Calu3 (cell line): ENCODE measurements around the gene DARS2. TPM values are rescaled to one million over a fixed set of nuclear protein-coding genes. Genes with fewer than 3 reads are reported as not detected.

Experiments used
- BruUV-seq: library from RNA; stranded (reverse); fragments of 400-500 nt; replicated peaks from 2 replicates; lab custom pipeline; 2021; lab: Mats Ljungman, UMichigan
- CTCF ChIA-PET: fragments of 300-600 bp; sonication (Branson Sonifier 250); formaldehyde crosslinking; loops from one replicate; lab custom pipeline; 2022; ENCODE audit warnings: antibody characterized with exemption; lab: Charles Lee
- DNase-seq: peaks from one replicate; pipeline ENCODE4 v3.0.0; 2022
- H3K27ac Mint-ChIP-seq: one replicate; pipeline ENCODE4 v1.8.0; 2022; ENCODE audit warnings: mixed read lengths; ENCODE audit not compliant: unreplicated experiment
- H3K27me3 Mint-ChIP-seq: one replicate; pipeline ENCODE4 v1.8.0; 2022; ENCODE audit warnings: mixed read lengths; ENCODE audit not compliant: unreplicated experiment
- H3K36me3 Mint-ChIP-seq: one replicate; pipeline ENCODE4 v1.8.0; 2022; ENCODE audit warnings: mild to moderate bottlenecking, moderate library complexity, mixed read lengths; ENCODE audit not compliant: insufficient read depth, unreplicated experiment
- H3K4me1 Mint-ChIP-seq: one replicate; pipeline ENCODE4 v1.8.0; 2022; ENCODE audit warnings: mild to moderate bottlenecking, low read depth, mixed read lengths; ENCODE audit not compliant: unreplicated experiment
- H3K4me3 Mint-ChIP-seq: one replicate; pipeline ENCODE4 v1.8.0; 2022; ENCODE audit warnings: mild to moderate bottlenecking, low read depth, moderate library complexity, mixed read lengths; ENCODE audit not compliant: unreplicated experiment
- H3K9me3 Mint-ChIP-seq: one replicate; pipeline ENCODE4 v1.8.0; 2022; ENCODE audit warnings: low read depth, mixed read lengths; ENCODE audit not compliant: unreplicated experiment
- intact Hi-C: fragments of 100-400 bp; cut with micrococcal nuclease; formaldehyde crosslinking; loops from one replicate; pipeline ENCODE4 v1.10.0; 2022; ENCODE audit not compliant: unreplicated experiment
- total RNA-seq: library from RNA; stranded (reverse); gene quantifications from 2 replicates; pipeline ENCODE4 v1.2.3, GENCODE V29; 2022
- TF ChIP-seq, protein P1 (sequence below): fragments of 200-600 bp; IDR thresholded peaks from one replicate; pipeline ENCODE4 v1.8.0; 2022; ENCODE audit warnings: antibody characterized with exemption; ENCODE audit not compliant: unreplicated experiment

The DARS2 gene
- total RNA-seq, 1 experiment from 2014 or later: 56.3 TPM

DNA sequence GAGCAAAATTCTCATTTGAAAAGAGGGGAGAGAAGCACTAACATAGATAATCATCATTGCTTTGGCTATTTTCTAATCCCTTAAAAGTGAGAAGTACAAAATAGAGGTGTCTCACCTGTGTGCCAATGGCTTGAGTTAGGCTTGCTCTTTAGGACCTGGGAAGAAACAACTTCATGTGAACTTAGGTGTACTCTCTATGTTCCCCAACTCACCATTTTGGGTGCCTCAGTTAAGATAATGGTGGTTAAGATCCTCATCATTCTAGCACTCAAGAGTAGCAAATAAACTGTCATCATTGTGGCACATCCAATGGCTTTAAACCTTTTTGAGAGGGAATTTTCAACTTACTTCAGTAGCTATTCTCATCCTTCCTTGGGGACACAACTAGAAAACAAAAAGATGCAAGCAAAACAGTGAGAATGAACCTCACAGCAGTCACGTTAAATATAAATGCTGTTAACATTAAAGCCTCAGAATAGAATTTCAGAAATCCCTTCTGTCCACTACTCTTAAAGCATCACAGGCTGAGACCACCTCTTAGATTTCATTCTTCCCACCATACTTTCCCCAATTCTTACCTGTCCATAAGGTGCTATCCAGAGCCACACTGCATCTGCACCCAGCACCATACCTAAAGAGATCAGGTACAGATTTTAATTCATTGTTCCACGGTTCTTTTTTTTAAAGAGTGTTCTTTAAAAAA is 42.1 kb downstream of the DARS2 start:
- CTCF ChIA-PET: no interaction called here
- no TSS peak for BruUV-seq
- Mint-ChIP-seq H3K27me3 (peaks cover 13% of the 10 kb centered on the region), H3K4me3 (peak overlapping the region; percentile 81), H3K27ac (peak overlapping the region; percentile 100), H3K9me3 (no peaks in the 10 kb centered on the region), H3K4me1 (peaks cover 28% of the 10 kb centered on the region), H3K36me3 (peaks cover 76% of the 10 kb centered on the region)
- TF ChIP-seq, protein P1, sequence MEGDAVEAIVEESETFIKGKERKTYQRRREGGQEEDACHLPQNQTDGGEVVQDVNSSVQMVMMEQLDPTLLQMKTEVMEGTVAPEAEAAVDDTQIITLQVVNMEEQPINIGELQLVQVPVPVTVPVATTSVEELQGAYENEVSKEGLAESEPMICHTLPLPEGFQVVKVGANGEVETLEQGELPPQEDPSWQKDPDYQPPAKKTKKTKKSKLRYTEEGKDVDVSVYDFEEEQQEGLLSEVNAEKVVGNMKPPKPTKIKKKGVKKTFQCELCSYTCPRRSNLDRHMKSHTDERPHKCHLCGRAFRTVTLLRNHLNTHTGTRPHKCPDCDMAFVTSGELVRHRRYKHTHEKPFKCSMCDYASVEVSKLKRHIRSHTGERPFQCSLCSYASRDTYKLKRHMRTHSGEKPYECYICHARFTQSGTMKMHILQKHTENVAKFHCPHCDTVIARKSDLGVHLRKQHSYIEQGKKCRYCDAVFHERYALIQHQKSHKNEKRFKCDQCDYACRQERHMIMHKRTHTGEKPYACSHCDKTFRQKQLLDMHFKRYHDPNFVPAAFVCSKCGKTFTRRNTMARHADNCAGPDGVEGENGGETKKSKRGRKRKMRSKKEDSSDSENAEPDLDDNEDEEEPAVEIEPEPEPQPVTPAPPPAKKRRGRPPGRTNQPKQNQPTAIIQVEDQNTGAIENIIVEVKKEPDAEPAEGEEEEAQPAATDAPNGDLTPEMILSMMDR: no peak
- intact Hi-C loops: loop anchor here (5.0 kb wide), 2 partner anchors 156 to 206 kb away; partner anchors contain the start of gene RC3H1
- DNase-seq: no peak

- peak; percentile 41 for DNase-seq
- Mint-ChIP-seq H3K36me3 (peaks cover 69% of the 10 kb centered on the region), H3K4me1 (peaks cover 28% of the 10 kb centered on the region), H3K9me3 (no peaks in the 10 kb centered on the region), H3K27me3 (peaks cover 13% of the 10 kb centered on the region), H3K27ac (peak overlapping the region; percentile 100), H3K4me3 (peak overlapping the region; percentile 81)
- CTCF ChIA-PET: interaction anchor here (1.1 kb wide), 1 partner anchor 248 kb away, joined by 4 read pairs; no protein-coding TSS in a partner anchor
- intact Hi-C loops: loop anchor here (5.0 kb wide), 2 partner anchors 155 to 205 kb away; partner anchors contain the start of gene RC3H1
- TF ChIP-seq, protein P1: no peak
- TSS peak; percentile 44 for BruUV-seq
Observed at GRCh38 chr1:173867141-173867752, 42.8 kb downstream of the DARS2 start.

DNA sequence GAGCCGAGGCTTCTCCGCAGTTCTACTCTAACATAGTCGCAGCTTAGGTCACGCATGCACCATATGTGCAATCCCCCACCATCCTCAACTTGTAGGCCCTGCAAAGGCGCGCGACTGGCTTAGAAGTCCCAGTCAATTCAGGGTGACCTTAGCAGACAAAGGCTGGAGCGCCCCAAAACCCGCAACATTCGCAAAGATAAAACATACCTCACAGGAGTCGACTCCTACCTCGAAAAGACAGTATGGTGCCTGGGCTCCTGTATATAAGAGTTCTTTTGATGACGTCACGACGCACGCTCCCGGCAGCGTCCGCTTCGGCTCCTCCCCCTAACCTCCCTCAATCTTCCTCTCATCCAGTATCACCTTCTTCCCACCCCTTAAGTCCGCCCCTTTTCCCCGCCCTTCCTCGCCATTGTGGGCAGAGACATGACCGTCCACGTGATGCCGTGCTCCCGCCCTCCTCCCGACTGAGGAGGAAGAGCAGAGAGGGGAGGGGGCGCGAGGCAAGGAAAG is 43.3 kb downstream of the DARS2 start, which contains the start of gene GAS5:
Gene GAS5 (minus strand): TSS at position 237 of the 513 bp plus-strand sequence.
- peaks cover 13% of the 10 kb centered on the region for H3K27me3 Mint-ChIP-seq
- H3K4me1 Mint-ChIP-seq: peaks cover 28% of the 10 kb centered on the region
- peaks cover 63% of the 10 kb centered on the region for H3K36me3 Mint-ChIP-seq
- intact Hi-C loops: loop anchor here (5.0 kb wide), 2 partner anchors 154 to 204 kb away; partner anchors contain the start of gene RC3H1
- no TSS peak for BruUV-seq
- TF ChIP-seq, protein P1: no peak
- peak; percentile 100 for DNase-seq
- H3K9me3 Mint-ChIP-seq: no peaks in the 10 kb centered on the region
- H3K27ac Mint-ChIP-seq: peak within 1 kb of the TSS; percentile 100
- H3K4me3 Mint-ChIP-seq: peak within 1 kb of the TSS; percentile 81
- CTCF ChIA-PET: interaction anchor here (0.6 to 1.1 kb wide), 6 partner anchors 8 to 1027 kb away, joined by 3 to 8 read pairs (median 4); partner anchors contain the start of genes CENPL and DARS2

GRCh38 chr1:173868266-173869020 is 44.0 kb downstream of the DARS2 start, which contains the start of gene ZBTB37:
Gene ZBTB37 (plus strand): TSS chr1:173868380. CDS start chr1:173870226, 1,846 bp downstream.
- CTCF ChIA-PET: interaction anchor here (0.6 to 1.1 kb wide), 7 partner anchors 8 to 1026 kb away, joined by 3 to 8 read pairs (median 3); partner anchors contain the start of genes CENPL, DARS2 and KLHL20
- peak within 1 kb of the TSS; percentile 100 for H3K27ac Mint-ChIP-seq
- intact Hi-C loops: loop anchor here (5.0 kb wide), 2 partner anchors 154 to 204 kb away; partner anchors contain the start of gene RC3H1

More at GRCh38 chr1:173868266-173869020, 44.0 kb downstream of the DARS2 start, which contains the start of gene ZBTB37:
- Mint-ChIP-seq H3K4me3 (peak within 1 kb of the TSS; percentile 81), H3K9me3 (no peaks in the 10 kb centered on the region), H3K36me3 (peaks cover 57% of the 10 kb centered on the region), H3K27me3 (peaks cover 13% of the 10 kb centered on the region), H3K4me1 (peaks cover 28% of the 10 kb centered on the region)
- DNase-seq: peak; percentile 100
- BruUV-seq: no TSS peak
- TF ChIP-seq, protein P1: no peak
